ENCODE measurements around the gene PRPF19. TPM values are rescaled to one million over a fixed set of nuclear protein-coding genes. Genes with fewer than 3 reads are reported as not detected.

Gene PRPF19
- total RNA-seq, 2 donors from 2014 or later, result 139 to 175 TPM

DNA sequence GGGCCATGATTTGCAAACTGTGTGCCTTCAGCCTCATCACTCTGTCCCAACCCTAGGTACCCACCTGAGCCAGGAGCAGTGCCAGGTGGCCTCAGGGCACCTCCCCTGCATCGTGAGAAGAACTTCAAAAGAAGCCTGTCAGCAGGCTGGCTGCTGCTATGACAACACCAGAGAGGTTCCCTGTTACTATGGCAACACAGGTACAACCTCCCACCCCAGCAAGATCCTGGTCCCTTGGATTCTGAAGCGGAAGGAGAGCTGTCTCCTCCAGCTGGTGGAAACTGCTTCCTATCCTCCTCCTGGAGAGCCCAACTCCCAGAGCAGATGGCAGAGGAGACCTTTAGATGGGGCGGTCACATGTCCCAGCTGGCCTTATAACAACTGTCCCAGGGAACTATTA is 36.1 kb downstream of the PRPF19 start:
- Mint-ChIP-seq H3K36me3 (ENCODE audit: insufficient read depth in 2 of 2) (no peaks in the 10 kb centered on the region), H3K27me3 (ENCODE audit: low read depth) (no peaks in the 10 kb centered on the region), H3K4me3 (no peak overlapping the region), H3K27ac (no peak overlapping the region), H3K9me3 (no peaks in the 10 kb centered on the region), H3K4me1 (ENCODE audit: low read depth) (peaks cover 28% of the 10 kb centered on the region)
- ATAC-seq (replicated peaks in 1 of 2), result no peak
- DNase-seq, result no peak

DNA sequence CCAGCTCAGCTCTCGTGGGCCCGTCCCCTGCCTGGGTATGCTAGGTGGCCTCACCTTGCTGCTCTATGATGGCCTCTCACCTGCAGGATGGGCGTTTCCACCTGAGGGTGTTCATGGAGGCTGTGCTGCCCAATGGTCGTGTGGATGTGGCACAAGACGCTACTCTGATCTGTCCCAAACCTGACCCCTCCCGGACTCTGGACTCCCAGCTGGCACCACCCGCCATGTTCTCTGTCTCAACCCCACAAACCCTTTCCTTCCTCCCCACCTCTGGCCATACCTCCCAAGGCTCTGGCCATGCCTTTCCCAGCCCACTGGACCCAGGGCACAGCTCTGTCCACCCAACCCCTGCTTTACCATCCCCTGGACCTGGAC is 36.9 kb downstream of the PRPF19 start:
- Mint-ChIP-seq H3K4me3 (no peak overlapping the region), H3K36me3 (ENCODE audit: insufficient read depth in 2 of 2) (no peaks in the 10 kb centered on the region), H3K9me3 (no peaks in the 10 kb centered on the region), H3K4me1 (ENCODE audit: low read depth) (peaks cover 27% of the 10 kb centered on the region), H3K27ac (no peak overlapping the region), H3K27me3 (ENCODE audit: low read depth) (no peaks in the 10 kb centered on the region)
- ATAC-seq (replicated peaks in 1 of 2) (no peak), DNase-seq (no peak)

DNA sequence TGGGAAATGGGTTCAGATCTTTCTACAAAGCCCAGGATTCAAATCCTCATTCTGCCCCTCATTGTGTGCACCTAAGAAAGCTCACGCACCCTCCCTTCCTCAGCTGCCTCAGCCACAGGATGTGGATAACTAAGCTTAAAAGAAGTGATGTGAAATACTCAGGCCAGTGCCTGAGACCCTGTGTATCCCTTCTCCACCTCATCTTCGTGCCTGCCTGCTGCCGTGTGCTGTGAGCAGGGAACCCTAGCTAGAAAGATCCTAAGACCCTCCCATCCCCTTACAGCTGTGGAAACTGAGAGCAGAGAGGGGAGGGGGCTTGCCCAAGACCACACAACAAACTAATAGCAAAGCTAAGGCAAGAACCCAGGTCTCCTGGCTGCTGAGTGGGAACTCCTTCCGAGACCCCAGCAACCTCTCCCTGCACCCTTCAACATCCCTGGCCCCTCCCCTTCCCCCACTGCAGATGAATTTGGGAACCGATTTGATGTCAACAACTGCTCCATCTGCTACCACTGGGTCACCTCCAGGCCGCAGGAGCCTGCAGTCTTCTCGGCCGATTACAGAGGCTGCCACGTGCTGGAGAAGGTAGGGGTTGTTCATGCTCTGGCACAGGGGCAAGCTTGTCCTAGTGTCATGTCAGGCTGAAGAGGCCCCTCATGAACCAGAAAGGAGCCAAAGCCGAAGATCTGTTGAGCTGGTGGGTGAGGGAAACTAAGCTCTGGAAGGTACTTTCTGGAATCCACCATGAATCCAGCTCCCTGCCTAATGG is 37.5 kb downstream of the PRPF19 start:
- no peak for DNase-seq
- Mint-ChIP-seq H3K9me3 (no peaks in the 10 kb centered on the region), H3K4me1 (ENCODE audit: low read depth) (peaks cover 23% of the 10 kb centered on the region), H3K36me3 (ENCODE audit: insufficient read depth in 2 of 2) (no peaks in the 10 kb centered on the region), H3K27ac (no peak overlapping the region), H3K27me3 (ENCODE audit: low read depth) (no peaks in the 10 kb centered on the region), H3K4me3 (no peak overlapping the region)
- ATAC-seq (replicated peaks in 1 of 2), result no peak

DNA sequence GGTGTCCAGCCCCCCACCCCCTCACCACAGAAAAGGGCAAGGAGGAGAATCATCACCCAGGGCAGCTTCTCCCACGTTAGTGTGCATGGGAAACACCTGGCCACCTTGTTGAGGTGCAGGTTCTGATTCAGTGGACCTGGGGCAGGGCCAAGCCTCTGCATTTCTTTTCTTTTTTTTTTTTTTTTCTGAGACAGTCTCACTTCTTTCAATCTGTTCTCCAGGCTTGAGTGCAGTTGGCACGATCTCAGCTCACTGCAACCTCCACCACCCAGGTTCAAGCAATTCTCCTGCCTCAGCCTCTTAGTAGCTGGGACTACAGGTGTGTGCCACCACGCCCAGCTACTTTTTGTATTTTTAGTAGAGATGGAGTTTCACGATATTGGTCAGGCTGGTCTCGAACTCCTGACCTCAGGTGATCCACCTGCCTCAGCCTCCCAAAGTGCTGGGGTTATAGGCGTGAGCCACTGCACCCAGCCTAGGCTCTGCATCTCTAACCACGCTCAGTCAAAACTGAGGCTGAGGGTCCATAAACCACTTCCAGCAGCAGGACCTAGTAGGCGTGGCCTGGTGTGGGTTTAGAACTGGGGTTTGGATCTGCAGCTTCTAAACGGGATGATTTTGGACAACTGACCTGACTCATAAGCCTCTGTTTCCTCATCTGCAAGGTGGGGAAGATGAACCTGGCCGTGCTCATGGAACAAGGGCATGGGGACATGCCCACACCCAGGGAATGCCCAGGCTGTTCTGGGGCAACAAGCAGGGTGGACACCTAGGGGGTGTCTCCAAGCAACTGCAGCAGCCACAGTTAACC is 38.3 kb downstream of the PRPF19 start:
- Mint-ChIP-seq H3K36me3 (ENCODE audit: insufficient read depth in 2 of 2) (no peaks in the 10 kb centered on the region), H3K4me3 (no peak overlapping the region), H3K27me3 (ENCODE audit: low read depth) (no peaks in the 10 kb centered on the region), H3K27ac (no peak overlapping the region), H3K9me3 (no peaks in the 10 kb centered on the region), H3K4me1 (ENCODE audit: low read depth) (peaks cover 17% of the 10 kb centered on the region)
- DNase-seq (no peak), ATAC-seq (replicated peaks in 1 of 2) (no peak)

DNA sequence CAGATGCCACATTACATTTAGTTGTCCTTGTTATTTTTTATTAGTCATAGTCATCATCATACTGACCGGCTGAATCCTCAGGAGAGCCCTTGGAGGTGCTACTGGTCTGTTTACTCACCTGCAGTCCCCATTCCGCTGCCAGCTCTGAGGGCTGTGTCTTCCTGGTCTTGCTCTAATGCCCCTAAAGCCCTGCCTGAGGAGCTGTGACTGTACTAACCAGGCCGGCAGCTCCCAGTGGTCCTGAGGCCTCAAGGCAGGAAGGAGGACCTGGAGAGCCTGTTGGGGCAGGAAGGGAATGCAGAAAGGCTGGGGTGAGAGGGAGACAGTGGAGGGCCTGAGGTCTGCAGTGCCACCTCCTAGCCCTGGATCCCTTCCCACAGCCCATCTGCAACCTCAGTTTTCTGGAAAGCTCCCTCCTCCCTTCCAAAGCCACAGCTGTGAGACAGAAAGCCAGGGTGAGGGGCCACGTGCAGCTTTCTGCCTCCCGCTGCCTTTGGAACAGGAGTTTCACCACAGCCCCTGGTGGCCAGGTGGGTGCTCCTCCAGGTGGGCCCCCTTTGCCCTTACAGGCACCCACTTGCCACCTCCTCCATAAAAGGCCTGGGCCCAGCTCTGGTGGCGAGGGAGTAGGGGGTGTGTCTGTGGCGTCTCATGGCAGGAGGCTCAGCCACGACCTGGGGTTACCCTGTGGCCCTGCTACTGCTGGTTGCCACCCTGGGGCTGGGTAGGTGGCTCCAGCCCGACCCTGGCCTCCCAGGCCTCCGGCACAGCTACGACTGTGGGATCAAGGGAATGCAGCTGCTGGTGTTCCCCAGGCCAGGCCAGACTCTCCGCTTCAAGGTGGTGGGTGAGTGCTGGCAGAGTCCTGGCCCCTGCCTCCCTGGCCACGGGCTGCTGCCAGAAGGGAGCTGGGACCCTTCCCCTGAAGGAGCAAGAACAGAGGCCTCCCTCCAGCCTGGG is 39.2 kb downstream of the PRPF19 start, which contains the start of gene ZP1:
Gene ZP1 (plus strand): TSS at position 632 of the 960 bp plus-strand sequence. CDS start 20 bp downstream, at position 652.
- ATAC-seq (replicated peaks in 1 of 2) (no peak), DNase-seq (no peak)
- Mint-ChIP-seq H3K36me3 (ENCODE audit: insufficient read depth in 2 of 2) (no peaks in the 10 kb centered on the region), H3K9me3 (no peaks in the 10 kb centered on the region), H3K27ac (no peak within 1 kb of the TSS), H3K4me1 (ENCODE audit: low read depth) (peaks cover 14% of the 10 kb centered on the region), H3K27me3 (ENCODE audit: low read depth) (no peaks in the 10 kb centered on the region), H3K4me3 (no peak within 1 kb of the TSS)

DNA sequence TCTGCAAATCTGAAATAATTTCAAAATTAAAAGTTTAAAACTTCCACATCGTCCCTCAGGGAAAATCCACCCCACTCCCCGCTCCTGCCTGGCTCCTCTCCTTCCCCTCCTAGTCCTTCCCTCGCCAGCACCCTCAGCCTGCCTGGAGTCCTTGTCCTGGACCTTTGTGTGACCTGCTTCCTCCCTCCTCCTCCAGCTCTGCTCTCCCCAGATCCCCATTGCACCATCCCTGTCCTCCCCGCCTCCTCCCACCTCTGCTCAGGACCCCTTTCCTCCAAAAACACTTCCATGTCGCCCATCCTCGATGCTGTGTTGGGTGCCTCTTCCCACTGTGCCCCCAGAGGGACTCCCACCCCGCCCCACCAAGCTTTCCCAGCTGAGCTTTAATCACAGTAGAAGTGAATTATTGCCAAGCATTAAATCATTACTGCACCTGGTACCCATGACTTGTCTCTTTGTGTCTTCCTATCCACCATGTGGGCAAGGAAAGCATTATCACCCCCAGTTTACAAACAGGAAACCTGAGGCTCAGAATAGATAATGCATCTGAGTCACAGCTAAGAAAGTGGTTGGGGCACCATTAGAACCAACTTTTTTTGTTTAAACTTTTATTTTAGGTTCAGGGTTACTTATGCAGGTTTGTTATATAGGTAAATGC is 41.4 kb downstream of the PRPF19 start:
- ATAC-seq (replicated peaks in 1 of 2), result no peak
- DNase-seq, result no peak
- Mint-ChIP-seq H3K27ac (no peak overlapping the region), H3K9me3 (no peaks in the 10 kb centered on the region), H3K4me3 (no peak overlapping the region), H3K27me3 (ENCODE audit: low read depth) (no peaks in the 10 kb centered on the region), H3K4me1 (ENCODE audit: low read depth) (no peaks in the 10 kb centered on the region), H3K36me3 (ENCODE audit: insufficient read depth in 2 of 2) (no peaks in the 10 kb centered on the region)

DNA sequence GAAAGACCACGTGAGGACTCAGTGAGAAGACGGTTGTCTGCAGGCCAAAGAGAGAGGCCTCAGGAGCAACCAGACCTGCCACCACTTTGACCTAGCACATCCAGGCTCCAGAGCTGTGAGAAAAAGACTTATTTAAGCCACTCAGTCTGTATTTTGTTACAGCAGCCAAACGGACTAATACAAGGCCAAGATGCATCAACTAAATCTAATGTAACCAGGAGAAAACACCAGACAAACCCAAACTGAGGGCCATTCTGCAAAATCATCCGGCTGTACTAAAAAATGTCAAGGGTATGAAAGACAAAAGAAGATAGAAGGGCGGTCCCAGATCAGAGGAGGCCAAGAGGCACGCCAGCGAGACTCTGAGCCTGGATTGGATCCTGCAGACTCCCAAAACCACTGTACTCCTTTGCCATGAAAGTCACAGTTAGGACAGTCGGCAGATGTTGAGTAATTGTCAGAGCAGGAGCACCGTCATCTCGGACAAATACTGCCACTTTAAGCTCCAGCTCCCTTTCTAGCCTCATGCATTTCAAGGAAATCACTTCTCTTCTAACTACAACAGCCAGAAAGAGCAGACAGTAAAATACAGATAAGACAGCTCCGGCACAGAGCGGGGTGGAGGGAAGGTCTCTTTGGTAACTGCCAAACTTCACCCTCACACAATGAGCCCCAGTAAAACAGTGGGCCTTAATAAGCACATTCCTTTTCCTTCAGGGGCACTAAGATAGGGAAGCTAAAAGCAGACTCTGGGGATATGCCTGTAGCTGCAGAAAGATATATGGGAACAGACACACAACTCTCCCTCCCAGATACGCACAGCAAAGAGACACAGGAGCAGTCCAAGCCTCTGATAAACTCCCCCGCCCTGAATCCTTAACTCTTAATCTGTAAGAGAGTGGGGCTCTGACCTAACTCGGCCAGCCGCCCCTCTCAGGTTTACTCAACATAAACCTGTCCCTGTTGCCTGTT is 42.5 kb downstream of the PRPF19 start:
- ATAC-seq (replicated peaks in 1 of 2) (no peak), DNase-seq (no peak)
- Mint-ChIP-seq H3K27ac (no peak overlapping the region), H3K9me3 (no peaks in the 10 kb centered on the region), H3K4me1 (ENCODE audit: low read depth) (peaks cover 6% of the 10 kb centered on the region), H3K36me3 (ENCODE audit: insufficient read depth in 2 of 2) (no peaks in the 10 kb centered on the region), H3K4me3 (no peak overlapping the region), H3K27me3 (ENCODE audit: low read depth) (no peaks in the 10 kb centered on the region)

DNA sequence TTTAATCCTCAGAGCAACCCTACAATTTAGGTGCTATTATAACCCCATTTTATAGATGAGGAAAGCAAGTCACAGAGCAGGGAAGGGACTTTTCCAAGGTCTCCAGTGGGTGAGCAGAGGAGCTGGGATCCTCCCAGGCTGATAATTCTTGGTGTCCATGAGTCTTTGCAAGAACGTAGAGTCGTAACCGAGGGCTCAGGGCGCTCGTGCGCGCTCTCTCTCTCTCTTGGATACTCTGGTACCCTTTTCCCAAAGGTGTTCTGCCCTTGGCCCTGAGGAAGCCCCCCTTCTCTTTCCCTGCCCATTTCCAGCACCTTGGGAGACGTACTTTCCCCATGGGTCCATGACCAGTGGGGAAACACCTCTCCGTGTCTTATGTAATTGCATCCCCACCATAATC is 44.2 kb downstream of the PRPF19 start:
- Mint-ChIP-seq H3K36me3 (ENCODE audit: insufficient read depth in 2 of 2) (no peaks in the 10 kb centered on the region), H3K27ac (no peak overlapping the region), H3K4me3 (no peak overlapping the region), H3K27me3 (ENCODE audit: low read depth) (no peaks in the 10 kb centered on the region), H3K4me1 (ENCODE audit: low read depth) (peaks cover 19% of the 10 kb centered on the region), H3K9me3 (no peaks in the 10 kb centered on the region)
- ATAC-seq (replicated peaks in 1 of 2), result no peak
- DNase-seq, result no peak

DNA sequence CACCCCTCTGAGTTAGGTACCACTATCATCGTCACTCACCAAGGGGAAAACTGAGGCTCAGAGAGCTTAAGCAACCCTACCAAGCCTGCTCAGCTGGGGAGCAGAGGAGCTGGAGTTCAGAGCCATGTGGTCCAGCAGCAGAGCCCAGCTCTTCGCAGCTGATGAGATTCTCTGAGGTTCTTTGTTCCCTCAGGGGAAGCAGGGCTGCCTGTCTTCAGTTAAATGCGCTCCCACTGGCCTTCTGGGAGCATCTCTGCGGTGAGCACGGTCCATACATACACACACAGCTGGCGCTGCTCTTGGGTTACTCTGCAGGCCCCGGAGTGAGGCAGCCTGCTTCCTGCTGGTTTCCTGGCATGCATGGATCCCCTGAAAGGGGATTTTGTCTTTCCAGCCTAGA is 45.4 kb downstream of the PRPF19 start:
- DNase-seq (no peak), ATAC-seq (replicated peaks in 1 of 2) (no peak)
- no peak overlapping the region for H3K27ac Mint-ChIP-seq
- H3K36me3 Mint-ChIP-seq (ENCODE audit: insufficient read depth in 2 of 2), result no peaks in the 10 kb centered on the region
- H3K27me3 Mint-ChIP-seq (ENCODE audit: low read depth), result no peaks in the 10 kb centered on the region
- no peak overlapping the region for H3K4me3 Mint-ChIP-seq
- peaks cover 19% of the 10 kb centered on the region for H3K4me1 Mint-ChIP-seq (ENCODE audit: low read depth)
- H3K9me3 Mint-ChIP-seq, result no peaks in the 10 kb centered on the region

DNA sequence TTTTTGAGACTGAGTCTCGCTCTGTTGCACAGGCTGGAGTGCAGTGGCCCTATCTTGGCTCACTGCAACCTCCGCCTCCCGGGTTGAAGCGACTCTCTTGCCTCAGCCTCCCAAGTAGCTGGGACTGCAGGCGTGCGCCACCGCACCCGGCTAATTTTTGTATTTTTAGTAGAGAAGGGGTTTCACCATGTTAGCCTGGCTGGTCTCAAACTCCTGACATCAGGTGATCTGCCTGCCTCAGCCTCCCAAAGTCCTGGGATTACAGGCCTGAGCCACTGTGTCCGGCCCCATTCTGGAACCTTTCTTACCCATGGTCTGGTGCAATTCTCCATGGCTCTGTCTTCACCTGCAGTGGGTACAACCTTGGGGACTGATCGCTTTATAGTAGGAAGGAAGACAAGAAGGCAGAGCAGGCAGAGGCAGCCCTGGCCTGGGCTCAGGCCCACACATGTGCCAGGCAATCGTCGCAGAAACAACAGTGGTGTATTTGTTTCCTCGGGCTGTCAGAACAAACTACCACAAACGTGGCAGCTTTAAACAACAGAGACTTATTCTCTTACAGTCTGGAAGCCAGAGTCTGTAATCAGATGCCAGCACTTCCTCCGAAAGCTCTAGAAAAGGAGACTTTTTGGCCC is 46.7 kb downstream of the PRPF19 start:
- Mint-ChIP-seq H3K4me3 (no peak overlapping the region), H3K27me3 (ENCODE audit: low read depth) (no peaks in the 10 kb centered on the region), H3K36me3 (ENCODE audit: insufficient read depth in 2 of 2) (no peaks in the 10 kb centered on the region), H3K27ac (no peak overlapping the region), H3K9me3 (no peaks in the 10 kb centered on the region), H3K4me1 (ENCODE audit: low read depth) (peaks cover 19% of the 10 kb centered on the region)
- ATAC-seq (replicated peaks in 1 of 2), result no peak
- no peak for DNase-seq

DNA sequence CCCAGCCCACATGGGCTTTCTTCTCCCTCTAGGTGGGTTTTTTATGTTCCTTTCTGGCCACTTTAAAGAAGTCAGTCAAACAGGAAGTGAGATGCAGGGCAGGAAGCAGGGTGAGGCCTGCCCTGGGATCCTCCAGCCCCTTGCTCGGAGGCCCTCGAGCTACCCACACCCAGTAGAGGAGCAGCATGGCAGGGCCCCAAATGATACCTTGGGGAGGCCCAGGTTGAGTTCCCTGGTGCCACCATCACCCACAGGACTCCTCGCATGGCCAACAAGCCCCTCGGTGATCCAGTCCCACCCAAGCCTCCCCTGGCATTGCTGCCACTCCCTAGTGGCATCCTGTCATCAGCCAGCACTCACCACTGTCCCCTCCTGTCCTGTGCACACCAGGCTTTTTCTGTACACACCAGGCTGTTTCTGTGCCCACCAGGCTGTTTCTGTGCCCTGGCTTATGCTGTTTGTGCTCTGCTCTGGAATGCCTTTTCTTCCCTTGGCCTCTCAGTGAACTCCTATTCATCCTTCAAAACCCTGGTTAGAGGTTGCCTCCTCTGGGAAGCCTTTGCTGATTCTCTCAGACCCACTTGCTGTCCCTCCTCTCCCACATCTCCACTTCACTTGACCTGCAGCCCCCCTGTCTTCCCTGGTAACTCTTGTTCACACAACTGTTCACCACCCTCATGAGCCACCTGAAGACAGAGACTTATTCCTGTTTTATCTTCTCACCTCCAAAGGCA is 47.5 kb downstream of the PRPF19 start:
- peak overlapping the region; percentile 15 for H3K27ac Mint-ChIP-seq
- no peaks in the 10 kb centered on the region for H3K9me3 Mint-ChIP-seq
- H3K27me3 Mint-ChIP-seq (ENCODE audit: low read depth), result no peaks in the 10 kb centered on the region
- DNase-seq (no peak), ATAC-seq (replicated peaks in 1 of 2) (peak; percentile 40 to 45)
- H3K4me3 Mint-ChIP-seq, result no peak overlapping the region
- no peaks in the 10 kb centered on the region for H3K36me3 Mint-ChIP-seq (ENCODE audit: insufficient read depth in 2 of 2)
- H3K4me1 Mint-ChIP-seq (ENCODE audit: low read depth), result peaks cover 19% of the 10 kb centered on the region
